Neutrophil (primary cell): ENCODE results near the gene CCDC106.

Experiments used
- H3K27ac ChIP-seq: fragments of 200-600 bp; sonication (generic); 2 replicates; pipeline ENCODE4 v1.5.1; 2016; ENCODE audit warnings: mild to moderate bottlenecking, moderate library complexity
- H3K27me3 ChIP-seq: fragments of 200-600 bp; sonication (generic); 2 replicates; pipeline ENCODE4 v1.6.0; 2016; ENCODE audit warnings: mild to moderate bottlenecking
- H3K36me3 ChIP-seq: fragments of 200-600 bp; sonication (generic); 2 replicates; pipeline ENCODE4 v1.5.1; 2017
- H3K4me1 ChIP-seq, 2 experiments: fragments of 200-600 bp in 1 of 2; sonication (generic) in 1 of 2; 1 replicate in 1 of 2; 2 replicates in 1 of 2; pipeline versions ENCODE4 v1.5.1 to v1.6.1; 2013 to 2016; ENCODE audit warnings: low read depth in 1 of 2, low read length in 1 of 2, mild to moderate bottlenecking in 1 of 2, moderate library complexity in 1 of 2; ENCODE audit not compliant: control insufficient read depth in 1 of 2, insufficient read depth in 1 of 2
- H3K4me3 ChIP-seq, 2 experiments: fragments of 200-600 bp in 1 of 2; sonication (generic) in 1 of 2; 1 replicate in 1 of 2; 2 replicates in 1 of 2; pipeline ENCODE4 v1.5.1; 2013 to 2016; ENCODE audit warnings: low read depth in 1 of 2, low read length in 1 of 2, mild to moderate bottlenecking in 1 of 2, moderate library complexity in 1 of 2
- H3K9me3 ChIP-seq: fragments of 200-600 bp; sonication (generic); 2 replicates; pipeline ENCODE4 v1.5.1; 2016
- TF ChIP-seq, protein P1 (sequence below): fragments of 200-600 bp; sonication (generic); IDR thresholded peaks from 2 replicates; pipeline ENCODE4 v1.5.1; 2016; ENCODE audit warnings: antibody characterized with exemption

Gene CCDC106

DNA sequence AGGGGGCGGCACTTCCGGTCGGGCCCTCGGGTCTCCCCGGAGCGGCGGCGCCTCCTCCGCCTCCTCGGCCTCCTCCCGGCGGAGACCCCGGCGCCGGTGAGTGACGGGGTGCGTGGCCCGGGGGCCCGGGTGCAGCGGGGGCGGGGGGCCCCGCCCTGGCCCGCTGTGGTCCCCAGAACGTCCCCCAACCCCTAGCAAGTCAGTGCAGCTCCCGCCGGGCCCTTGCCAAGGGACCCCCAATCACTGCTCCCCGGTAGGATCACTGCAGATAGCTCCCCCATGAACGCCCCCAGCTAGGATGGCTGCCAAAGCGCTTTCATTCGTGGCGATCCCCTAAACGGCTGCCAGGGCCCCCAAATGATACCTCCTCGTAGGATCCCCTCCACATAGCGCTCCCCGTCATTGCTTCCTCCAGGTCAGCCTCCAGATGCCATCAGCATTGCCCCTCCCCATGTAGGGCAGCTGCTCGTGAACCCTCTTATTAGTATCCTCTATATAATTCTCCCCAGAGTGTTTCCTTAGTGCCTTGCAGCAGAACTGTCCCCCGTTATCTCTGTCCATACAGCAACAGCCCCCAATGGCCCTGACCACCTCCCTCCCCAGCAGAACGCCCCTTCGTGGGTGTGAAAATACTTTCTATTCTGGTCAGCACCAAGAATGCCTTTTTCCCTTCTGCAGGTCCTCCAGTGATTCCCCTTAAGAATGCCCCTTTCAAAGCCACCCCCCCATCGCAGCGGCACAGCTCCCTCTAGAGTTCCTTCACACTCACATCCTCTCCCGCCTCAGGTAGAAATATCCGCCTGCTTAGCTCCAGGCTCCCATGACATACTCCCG, 42.2 kb upstream of the CCDC106 start, which contains the start of gene ZNF865:
Gene ZNF865 (plus strand): TSS at position 11 of the 834 bp plus-strand sequence. CDS start 7,972 bp downstream, outside the sequence.
- TF ChIP-seq, protein P1, sequence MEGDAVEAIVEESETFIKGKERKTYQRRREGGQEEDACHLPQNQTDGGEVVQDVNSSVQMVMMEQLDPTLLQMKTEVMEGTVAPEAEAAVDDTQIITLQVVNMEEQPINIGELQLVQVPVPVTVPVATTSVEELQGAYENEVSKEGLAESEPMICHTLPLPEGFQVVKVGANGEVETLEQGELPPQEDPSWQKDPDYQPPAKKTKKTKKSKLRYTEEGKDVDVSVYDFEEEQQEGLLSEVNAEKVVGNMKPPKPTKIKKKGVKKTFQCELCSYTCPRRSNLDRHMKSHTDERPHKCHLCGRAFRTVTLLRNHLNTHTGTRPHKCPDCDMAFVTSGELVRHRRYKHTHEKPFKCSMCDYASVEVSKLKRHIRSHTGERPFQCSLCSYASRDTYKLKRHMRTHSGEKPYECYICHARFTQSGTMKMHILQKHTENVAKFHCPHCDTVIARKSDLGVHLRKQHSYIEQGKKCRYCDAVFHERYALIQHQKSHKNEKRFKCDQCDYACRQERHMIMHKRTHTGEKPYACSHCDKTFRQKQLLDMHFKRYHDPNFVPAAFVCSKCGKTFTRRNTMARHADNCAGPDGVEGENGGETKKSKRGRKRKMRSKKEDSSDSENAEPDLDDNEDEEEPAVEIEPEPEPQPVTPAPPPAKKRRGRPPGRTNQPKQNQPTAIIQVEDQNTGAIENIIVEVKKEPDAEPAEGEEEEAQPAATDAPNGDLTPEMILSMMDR = peak; percentile 26
- Histone ChIP-seq H3K4me1 (peaks cover 75 to 77% of the 10 kb centered on the region in 2 experiments), H3K9me3 (no peaks in the 10 kb centered on the region), H3K4me3 (peak within 1 kb of the TSS; percentile 88 to 92), H3K36me3 (peaks cover 16% of the 10 kb centered on the region), H3K27ac (peak within 1 kb of the TSS; percentile 96), H3K27me3 (no peaks in the 10 kb centered on the region)

GRCh38 chr19:55606471-55606787, 41.6 kb upstream of the CCDC106 start:
- Histone ChIP-seq H3K27me3 (no peaks in the 10 kb centered on the region), H3K4me3 (peak overlapping the region; percentile 88 to 92), H3K4me1 (peaks cover 75 to 77% of the 10 kb centered on the region in 2 experiments), H3K9me3 (no peaks in the 10 kb centered on the region), H3K27ac (peak overlapping the region; percentile 96), H3K36me3 (peaks cover 20% of the 10 kb centered on the region)
- TF ChIP-seq, protein P1 = no peak

DNA sequence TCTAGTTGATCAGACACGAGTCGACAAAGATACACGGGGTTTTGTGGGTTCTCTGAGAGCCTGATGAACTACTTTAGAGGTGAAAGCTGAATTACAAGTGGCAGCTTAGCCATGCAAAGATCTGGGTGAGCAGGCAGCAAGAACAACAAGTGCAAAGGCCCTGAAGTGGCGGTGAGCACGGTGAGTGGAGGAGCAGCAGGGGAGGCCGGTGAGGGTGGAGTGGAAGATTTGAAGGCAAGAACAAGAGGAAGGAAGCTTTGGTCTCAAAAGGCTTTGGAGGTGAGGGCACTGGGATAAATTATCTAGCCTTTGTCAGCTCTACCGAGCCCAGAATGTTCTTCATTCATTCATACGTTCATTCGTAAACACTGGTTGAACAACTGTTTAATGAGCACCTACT, 41.2 kb upstream of the CCDC106 start:
- H3K36me3 ChIP-seq = peaks cover 20% of the 10 kb centered on the region
- no peaks in the 10 kb centered on the region for H3K27me3 ChIP-seq
- H3K9me3 ChIP-seq = no peaks in the 10 kb centered on the region
- peak overlapping the region; percentile 0 to 88 for H3K4me3 ChIP-seq
- TF ChIP-seq, protein P1 = no peak
- peaks cover 75 to 80% of the 10 kb centered on the region in 2 experiments for H3K4me1 ChIP-seq
- peak overlapping the region; percentile 96 for H3K27ac ChIP-seq

DNA sequence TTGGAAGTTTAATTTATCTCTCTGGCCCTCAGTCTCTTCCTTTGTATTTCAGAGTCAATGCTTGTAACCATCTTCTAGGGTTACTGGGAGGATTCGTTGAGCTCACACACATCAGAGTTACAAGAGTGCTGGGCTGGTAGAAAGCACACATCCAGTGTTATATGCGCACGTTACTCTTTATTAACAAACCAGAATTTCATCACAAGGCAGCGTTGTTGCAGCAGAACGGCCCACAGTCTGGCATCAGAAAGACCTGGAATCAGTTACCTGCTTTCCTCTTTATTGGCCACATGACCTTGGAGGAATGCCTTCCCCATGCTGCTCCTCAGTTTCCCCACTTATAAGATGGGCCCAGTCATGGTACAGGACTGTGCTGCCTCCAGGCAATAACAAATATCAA, 38.7 kb upstream of the CCDC106 start:
- Histone ChIP-seq H3K27ac (peak overlapping the region; percentile 82), H3K36me3 (peaks cover 21% of the 10 kb centered on the region), H3K4me3 (peak overlapping the region in 1 of 2 experiments; percentile 6), H3K27me3 (no peaks in the 10 kb centered on the region), H3K9me3 (no peaks in the 10 kb centered on the region), H3K4me1 (peaks cover 79 to 81% of the 10 kb centered on the region in 2 experiments)
- TF ChIP-seq, protein P1 = no peak

- Histone ChIP-seq H3K36me3 (peaks cover 40% of the 10 kb centered on the region), H3K27me3 (no peaks in the 10 kb centered on the region), H3K9me3 (no peaks in the 10 kb centered on the region), H3K27ac (peak overlapping the region; percentile 67), H3K4me1 (peaks cover 62 to 67% of the 10 kb centered on the region in 2 experiments), H3K4me3 (no peak overlapping the region)
- TF ChIP-seq, protein P1 = no peak
Observed at GRCh38 chr19:55611300-55611982, 36.6 kb upstream of the CCDC106 start.
